ENCODE results near the gene PHF1. TPM values are rescaled to one million over a fixed set of nuclear protein-coding genes. Genes with fewer than 3 reads are reported as not detected.
"Not testable (repeated sequence)": the region's sequence is repeated elsewhere in the genome, so short reads cannot be mapped to it uniquely, and the experiment has no call there.

The PHF1 gene
- total and polyA plus RNA-seq, 5 experiments from 2014 or later = 44.3 to 223 (median 71.4) TPM

- ATAC-seq = no peak
- Mint-ChIP-seq H3K4me1 (peaks cover 3 to 22% (median 11%) of the 10 kb centered on the region in 4 donors), H3K27me3 (no peaks in the 10 kb centered on the region), H3K36me3 (no peaks in the 10 kb centered on the region), H3K27ac (no peak overlapping the region), H3K4me3 (no peak overlapping the region), H3K9me3 (no peaks in the 10 kb centered on the region)
- POLR2A ChIA-PET = no interaction called here
- no peak for DNase-seq
Observed at GRCh38 chr6:33377171-33377570, 33.6 kb upstream of the PHF1 start.

GRCh38 chr6:33379184-33379583, 31.6 kb upstream of the PHF1 start:
- not testable (repeated sequence) for ATAC-seq, DNase-seq, H3K27ac Mint-ChIP-seq, H3K36me3 Mint-ChIP-seq, H3K27me3 Mint-ChIP-seq, H3K9me3 Mint-ChIP-seq, H3K4me3 Mint-ChIP-seq
- H3K4me1 Mint-ChIP-seq = peaks cover 3 to 13% (median 7%) of the 10 kb centered on the region in 4 donors
- POLR2A ChIA-PET = interaction anchor here (0.6 to 0.7 kb wide), 2 partner anchors 130 to 149 kb away, joined by 4 to 5 read pairs; no protein-coding TSS in a partner anchor

GRCh38 chr6:33380272-33380981, 30.4 kb upstream of the PHF1 start:
- no peak for DNase-seq
- H3K4me3 Mint-ChIP-seq = no peak overlapping the region
- POLR2A ChIA-PET = no interaction called here
- H3K4me1 Mint-ChIP-seq = peaks cover 0 to 4% (median 1%) of the 10 kb centered on the region in 4 donors
- H3K9me3 Mint-ChIP-seq = no peaks in the 10 kb centered on the region
- no peaks in the 10 kb centered on the region for H3K27me3 Mint-ChIP-seq
- no peak for ATAC-seq
- peak overlapping the region in 2 of 10 donors; percentile 4 to 10 for H3K27ac Mint-ChIP-seq
- no peaks in the 10 kb centered on the region for H3K36me3 Mint-ChIP-seq

- H3K4me1 Mint-ChIP-seq = peaks cover 0 to 2% (median 0%) of the 10 kb centered on the region in 4 donors
- no peaks in the 10 kb centered on the region for H3K36me3 Mint-ChIP-seq
- DNase-seq = no peak
- H3K27me3 Mint-ChIP-seq = no peaks in the 10 kb centered on the region
- no peaks in the 10 kb centered on the region for H3K9me3 Mint-ChIP-seq
- POLR2A ChIA-PET = interaction anchor here (0.6 kb wide), 2 partner anchors 33 to 245 kb away, joined by 3 to 4 read pairs; no protein-coding TSS in a partner anchor
- H3K4me3 Mint-ChIP-seq = no peak overlapping the region
- H3K27ac Mint-ChIP-seq = no peak overlapping the region
- ATAC-seq = no peak
Observed at GRCh38 chr6:33383427-33384185, 27.2 kb upstream of the PHF1 start.

- peaks cover 0 to 2% (median 0%) of the 10 kb centered on the region in 4 donors for H3K4me1 Mint-ChIP-seq
- POLR2A ChIA-PET = interaction anchor here (0.6 to 1.0 kb wide), 2 partner anchors 10 to 161 kb away, joined by 3 to 4 read pairs; no protein-coding TSS in a partner anchor
Observed at GRCh38 chr6:33384581-33385020, 26.2 kb upstream of the PHF1 start.

GRCh38 chr6:33390173-33390572, 20.6 kb upstream of the PHF1 start:
- Mint-ChIP-seq H3K9me3 (no peaks in the 10 kb centered on the region), H3K27me3 (no peaks in the 10 kb centered on the region), H3K4me1 (peaks cover 9 to 27% (median 23%) of the 10 kb centered on the region in 4 donors), H3K27ac (peak overlapping the region; percentile 90 to 98 (median 98)), H3K4me3 (no peak overlapping the region), H3K36me3 (no peaks in the 10 kb centered on the region)
- no peak for ATAC-seq
- DNase-seq = no peak
- POLR2A ChIA-PET = interaction anchor here (0.6 to 2.6 kb wide), 8 partner anchors 20 to 191 kb away, joined by 3 to 18 read pairs (median 10); partner anchors contain the start of genes CUTA, PHF1, RPS18 and VPS52

More at GRCh38 chr6:33384581-33385020, 26.2 kb upstream of the PHF1 start:
- peak overlapping the region in 1 of 10 donors; percentile 24 for H3K27ac Mint-ChIP-seq
- ATAC-seq (no peak), DNase-seq (no peak)
- no peaks in the 10 kb centered on the region for H3K9me3 Mint-ChIP-seq
- H3K4me3 Mint-ChIP-seq = no peak overlapping the region
- no peaks in the 10 kb centered on the region for H3K27me3 Mint-ChIP-seq
- H3K36me3 Mint-ChIP-seq = no peaks in the 10 kb centered on the region

- POLR2A ChIA-PET = interaction anchor here (0.6 to 2.6 kb wide), 14 partner anchors 20 to 202 kb away, joined by 3 to 18 read pairs (median 6); partner anchors contain the start of genes CUTA, PFDN6, PHF1 and RPS18
- peak overlapping the region; percentile 90 to 98 (median 98) for H3K27ac Mint-ChIP-seq
- no peaks in the 10 kb centered on the region for H3K36me3 Mint-ChIP-seq
- no peaks in the 10 kb centered on the region for H3K9me3 Mint-ChIP-seq
- DNase-seq = no peak
- peaks cover 9 to 27% (median 23%) of the 10 kb centered on the region in 4 donors for H3K4me1 Mint-ChIP-seq
- ATAC-seq = peak in 1 of 2 donors; percentile 6
- H3K4me3 Mint-ChIP-seq = peak overlapping the region; percentile 72 to 90 (median 86)
- no peaks in the 10 kb centered on the region for H3K27me3 Mint-ChIP-seq
Observed at GRCh38 chr6:33390767-33391277, 20.0 kb upstream of the PHF1 start.

- peaks cover 9 to 27% (median 23%) of the 10 kb centered on the region in 4 donors for H3K4me1 Mint-ChIP-seq
- H3K36me3 Mint-ChIP-seq = no peaks in the 10 kb centered on the region
- H3K27me3 Mint-ChIP-seq = no peaks in the 10 kb centered on the region
- H3K4me3 Mint-ChIP-seq = peak within 1 kb of the TSS; percentile 72 to 90 (median 86)
- no peaks in the 10 kb centered on the region for H3K9me3 Mint-ChIP-seq
- DNase-seq (peak; percentile 95 to 100 (median 99)), ATAC-seq (peak; percentile 92 to 97)
- H3K27ac Mint-ChIP-seq = peak within 1 kb of the TSS; percentile 90 to 98 (median 98)
- POLR2A ChIA-PET = interaction anchor here (0.6 to 2.6 kb wide), 13 partner anchors 19 to 201 kb away, joined by 3 to 18 read pairs (median 6); partner anchors contain the start of genes CUTA, PFDN6, PHF1 and RPS18
Observed at GRCh38 chr6:33391278-33391921, 19.4 kb upstream of the PHF1 start, which contains the start of gene KIFC1. KIFC1 (plus strand) TSS chr6:33391823; CDS start chr6:33391986, 163 bp downstream.

GRCh38 chr6:33391922-33392594, 18.8 kb upstream of the PHF1 start:
- peaks cover 9 to 27% (median 23%) of the 10 kb centered on the region in 4 donors for H3K4me1 Mint-ChIP-seq
- peak overlapping the region in 9 of 10 donors; percentile 90 to 98 (median 97) for H3K27ac Mint-ChIP-seq
- no peaks in the 10 kb centered on the region for H3K36me3 Mint-ChIP-seq
- no peak for ATAC-seq
- DNase-seq = peak in 3 of 10 donors; percentile 25 to 66 (median 26)
- H3K27me3 Mint-ChIP-seq = no peaks in the 10 kb centered on the region
- POLR2A ChIA-PET = interaction anchor here (1.3 to 2.6 kb wide), 4 partner anchors 39 to 143 kb away, joined by 3 to 18 read pairs (median 7); partner anchors contain the start of genes RPS18 and VPS52
- no peaks in the 10 kb centered on the region for H3K9me3 Mint-ChIP-seq
- peak overlapping the region; percentile 72 to 90 (median 86) for H3K4me3 Mint-ChIP-seq

GRCh38 chr6:33392595-33392948, 18.2 kb upstream of the PHF1 start:
- Mint-ChIP-seq H3K9me3 (no peaks in the 10 kb centered on the region), H3K36me3 (no peaks in the 10 kb centered on the region), H3K27me3 (no peaks in the 10 kb centered on the region), H3K27ac (peak overlapping the region in 8 of 10 donors; percentile 73 to 98 (median 98)), H3K4me3 (peak overlapping the region; percentile 72 to 90 (median 86)), H3K4me1 (peaks cover 9 to 27% (median 23%) of the 10 kb centered on the region in 4 donors)
- POLR2A ChIA-PET = interaction anchor here (1.3 kb wide), 1 partner anchor 121 kb away, joined by 3 read pairs; the partner anchor contains the start of genes RPS18 and VPS52
- ATAC-seq (no peak), DNase-seq (no peak)

GRCh38 chr6:33392979-33393378, 17.8 kb upstream of the PHF1 start:
- H3K27ac Mint-ChIP-seq = peak overlapping the region in 2 of 10 donors; percentile 20 to 81
- no peaks in the 10 kb centered on the region for H3K27me3 Mint-ChIP-seq
- H3K36me3 Mint-ChIP-seq = no peaks in the 10 kb centered on the region
- POLR2A ChIA-PET = interaction anchor here (1.3 kb wide), 1 partner anchor 121 kb away, joined by 3 read pairs; the partner anchor contains the start of genes RPS18 and VPS52
- peaks cover 9 to 27% (median 23%) of the 10 kb centered on the region in 4 donors for H3K4me1 Mint-ChIP-seq
- DNase-seq (no peak), ATAC-seq (no peak)
- no peaks in the 10 kb centered on the region for H3K9me3 Mint-ChIP-seq
- peak overlapping the region in 4 of 10 donors; percentile 2 to 75 (median 4) for H3K4me3 Mint-ChIP-seq
